Astrocyte (in vitro differentiated cells and primary cell): ENCODE data around the gene PIH1D2.

Experiments
- EZH2 ChIP-seq: IDR thresholded peaks from 2 replicates; pipeline ENCODE4 v1.6.1; 2012; ENCODE audit warnings: mild to moderate bottlenecking, low read length, inconsistent platforms; ENCODE audit not compliant: insufficient read depth
- TF ChIP-seq, protein P1 (sequence below): IDR thresholded peaks from 2 replicates; pipeline ENCODE4 v1.5.1; 2011; ENCODE audit warnings: low read depth, mild to moderate bottlenecking, inconsistent platforms, low read length, moderate library complexity; ENCODE audit not compliant: insufficient read depth

GRCh38 chr11:112113539-112114457, 40.0 kb upstream of the PIH1D2 start:
- TF ChIP-seq, protein P1, sequence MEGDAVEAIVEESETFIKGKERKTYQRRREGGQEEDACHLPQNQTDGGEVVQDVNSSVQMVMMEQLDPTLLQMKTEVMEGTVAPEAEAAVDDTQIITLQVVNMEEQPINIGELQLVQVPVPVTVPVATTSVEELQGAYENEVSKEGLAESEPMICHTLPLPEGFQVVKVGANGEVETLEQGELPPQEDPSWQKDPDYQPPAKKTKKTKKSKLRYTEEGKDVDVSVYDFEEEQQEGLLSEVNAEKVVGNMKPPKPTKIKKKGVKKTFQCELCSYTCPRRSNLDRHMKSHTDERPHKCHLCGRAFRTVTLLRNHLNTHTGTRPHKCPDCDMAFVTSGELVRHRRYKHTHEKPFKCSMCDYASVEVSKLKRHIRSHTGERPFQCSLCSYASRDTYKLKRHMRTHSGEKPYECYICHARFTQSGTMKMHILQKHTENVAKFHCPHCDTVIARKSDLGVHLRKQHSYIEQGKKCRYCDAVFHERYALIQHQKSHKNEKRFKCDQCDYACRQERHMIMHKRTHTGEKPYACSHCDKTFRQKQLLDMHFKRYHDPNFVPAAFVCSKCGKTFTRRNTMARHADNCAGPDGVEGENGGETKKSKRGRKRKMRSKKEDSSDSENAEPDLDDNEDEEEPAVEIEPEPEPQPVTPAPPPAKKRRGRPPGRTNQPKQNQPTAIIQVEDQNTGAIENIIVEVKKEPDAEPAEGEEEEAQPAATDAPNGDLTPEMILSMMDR: peak; percentile 54
- TF ChIP-seq EZH2: no peak
